Omental fat pad (tissue), 4 donors: ENCODE results near the gene TTC28. TPM values are rescaled to one million over a fixed set of nuclear protein-coding genes. Genes with fewer than 3 reads are reported as not detected.
"Not testable (repeated sequence)": the region's sequence is repeated elsewhere in the genome, so short reads cannot be mapped to it uniquely, and the experiment has no call there.

Experiments used
- ATAC-seq: fragments of 150-250 bp; one replicate; pipeline ENCODE4 v1.9.1; 2016; ENCODE audit warnings: mild to moderate bottlenecking, moderate library complexity; ENCODE audit not compliant: low FRiP score
- DNase-seq: peaks from one replicate; pipeline ENCODE4 v3.0.0-alpha.2; 2019; ENCODE audit warnings: low spot score
- total RNA-seq, 4 donors: library from RNA; depleted of rRNA; stranded (reverse); fragments of >200 nt; gene quantifications; one replicate each; pipeline ENCODE4 v1.1.0, GENCODE V29; 2016
- TF ChIP-seq, protein P1 (sequence below), 3 donors: fragments of 450-650 bp; IDR thresholded peaks; one replicate each; pipeline ENCODE4 v1.5.1; 2016 to 2017; ENCODE audit warnings: antibody characterized with exemption in 3 of 3, mild to moderate bottlenecking in 3 of 3, moderate library complexity in 2 of 3

Gene TTC28
- total RNA-seq, 4 donors from 2014 or later: 28.6 to 103 (median 50.6) TPM

DNA sequence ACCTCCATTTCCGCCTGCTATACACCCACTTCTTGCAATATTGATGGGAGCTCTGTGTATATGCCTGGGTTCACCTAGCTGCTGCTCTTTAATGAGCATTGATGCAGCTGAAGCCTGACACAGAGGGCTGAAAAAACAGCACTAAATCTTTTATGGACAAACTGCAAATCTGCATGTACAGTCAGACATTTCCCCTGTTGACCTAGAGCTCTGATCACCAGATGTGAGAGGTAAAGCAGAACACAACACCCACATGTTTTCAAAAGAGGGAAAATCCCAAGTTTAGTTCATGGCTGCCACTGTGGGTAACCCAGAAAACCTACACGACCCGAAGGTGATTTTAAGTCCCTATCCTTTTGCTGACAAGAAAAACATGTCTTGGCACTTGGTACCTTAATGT, 457.6 kb downstream of the TTC28 start:
- TF ChIP-seq, protein P1, sequence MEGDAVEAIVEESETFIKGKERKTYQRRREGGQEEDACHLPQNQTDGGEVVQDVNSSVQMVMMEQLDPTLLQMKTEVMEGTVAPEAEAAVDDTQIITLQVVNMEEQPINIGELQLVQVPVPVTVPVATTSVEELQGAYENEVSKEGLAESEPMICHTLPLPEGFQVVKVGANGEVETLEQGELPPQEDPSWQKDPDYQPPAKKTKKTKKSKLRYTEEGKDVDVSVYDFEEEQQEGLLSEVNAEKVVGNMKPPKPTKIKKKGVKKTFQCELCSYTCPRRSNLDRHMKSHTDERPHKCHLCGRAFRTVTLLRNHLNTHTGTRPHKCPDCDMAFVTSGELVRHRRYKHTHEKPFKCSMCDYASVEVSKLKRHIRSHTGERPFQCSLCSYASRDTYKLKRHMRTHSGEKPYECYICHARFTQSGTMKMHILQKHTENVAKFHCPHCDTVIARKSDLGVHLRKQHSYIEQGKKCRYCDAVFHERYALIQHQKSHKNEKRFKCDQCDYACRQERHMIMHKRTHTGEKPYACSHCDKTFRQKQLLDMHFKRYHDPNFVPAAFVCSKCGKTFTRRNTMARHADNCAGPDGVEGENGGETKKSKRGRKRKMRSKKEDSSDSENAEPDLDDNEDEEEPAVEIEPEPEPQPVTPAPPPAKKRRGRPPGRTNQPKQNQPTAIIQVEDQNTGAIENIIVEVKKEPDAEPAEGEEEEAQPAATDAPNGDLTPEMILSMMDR (IDR thresholded peaks at IDR 0.05): no peak
- DNase-seq (no peak), ATAC-seq (no peak)

DNA sequence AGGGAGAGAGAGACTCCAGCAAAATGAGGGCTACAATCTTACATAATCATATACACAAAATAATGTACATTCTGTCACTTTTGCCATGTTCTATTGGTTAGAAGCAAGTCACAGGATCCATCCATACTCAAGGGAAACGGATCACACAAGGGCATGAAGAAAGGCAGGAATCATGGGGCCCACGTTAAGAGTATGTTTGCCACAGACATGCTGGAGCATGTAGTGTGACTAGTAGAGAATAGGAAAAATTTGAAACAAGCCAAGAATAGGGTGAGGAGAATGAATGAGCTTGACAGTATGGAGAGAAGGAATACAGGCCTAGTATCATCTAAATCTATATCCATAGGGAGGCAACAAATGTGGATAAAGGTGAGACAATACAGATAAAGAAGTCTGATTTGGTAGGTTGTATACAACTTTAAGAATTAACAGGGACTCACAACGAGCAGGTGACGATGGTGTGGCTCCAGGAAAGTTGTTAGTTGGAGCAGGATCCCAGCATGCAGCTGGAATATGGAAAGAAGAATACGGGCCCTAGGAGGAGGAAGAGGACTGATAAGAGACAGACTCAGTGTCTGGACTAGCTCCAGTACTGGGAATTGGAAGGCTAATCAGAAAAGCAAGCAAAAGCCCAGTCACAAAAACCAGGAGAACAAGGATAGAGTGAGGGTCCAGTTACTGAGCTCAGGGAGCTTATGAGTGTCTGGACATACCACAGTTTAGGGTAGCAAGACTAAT, 458.8 kb downstream of the TTC28 start:
- TF ChIP-seq, protein P1 (IDR thresholded peaks at IDR 0.05): no peak
- DNase-seq: no peak
- no peak for ATAC-seq

DNA sequence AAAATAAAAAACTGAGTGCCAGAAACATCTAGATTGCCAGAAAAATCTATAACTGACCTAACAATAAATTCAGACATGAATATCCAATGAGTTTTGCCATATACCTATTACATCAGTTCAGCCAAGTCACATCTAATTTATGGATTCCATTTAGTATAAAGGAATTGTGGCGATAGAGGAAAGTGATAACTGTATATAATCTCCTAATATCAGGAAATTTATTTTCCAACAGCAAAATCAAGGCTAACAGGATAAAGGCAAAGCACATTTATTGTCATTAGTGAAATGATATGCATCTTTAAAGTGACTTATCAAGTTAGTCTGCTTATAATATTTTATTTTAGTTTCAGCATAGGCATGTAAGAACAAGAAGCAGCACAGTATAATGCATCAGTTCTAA, 462.4 kb downstream of the TTC28 start:
- ATAC-seq: no peak
- TF ChIP-seq, protein P1 (IDR thresholded peaks at IDR 0.05): no peak
- no peak for DNase-seq

DNA sequence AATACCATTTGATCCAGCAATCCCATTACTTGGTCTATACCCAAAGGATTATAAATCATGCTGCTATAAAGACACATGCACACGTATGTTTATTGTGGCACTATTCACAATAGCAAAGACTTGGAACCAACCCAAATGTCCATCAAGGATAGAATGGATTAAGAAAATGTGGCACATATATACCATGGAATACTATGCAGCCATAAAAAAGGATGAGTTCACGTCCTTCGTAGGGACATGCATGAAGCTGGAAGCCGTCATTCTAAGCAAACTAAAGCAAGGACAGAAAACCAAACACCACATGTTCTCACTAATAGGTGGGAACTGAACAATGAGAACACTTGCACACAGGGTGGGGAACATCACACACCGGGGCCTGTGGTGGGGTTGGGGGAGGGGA, 464.9 kb downstream of the TTC28 start:
- not testable (repeated sequence) for DNase-seq, ATAC-seq

DNA sequence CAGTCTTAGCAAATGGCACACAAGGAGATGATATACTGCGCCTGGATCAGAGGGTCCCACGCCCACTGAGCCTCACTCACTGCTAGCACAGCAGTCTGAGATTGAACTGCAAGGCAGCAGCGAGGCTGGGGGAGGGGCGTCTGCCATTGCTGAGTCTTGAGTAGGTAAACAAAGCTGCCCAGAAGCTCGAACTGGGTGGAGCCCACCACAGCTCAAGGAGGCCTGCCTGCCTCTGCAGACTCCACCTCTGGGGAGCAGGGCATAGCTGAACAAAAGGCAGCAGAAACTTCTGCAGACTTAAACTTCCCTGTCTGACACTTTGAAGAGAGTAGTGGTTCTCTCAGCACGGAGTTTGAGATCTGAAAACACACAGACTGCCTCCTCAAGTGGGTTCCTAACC, 470.2 kb downstream of the TTC28 start:
- not testable (repeated sequence) for DNase-seq, ATAC-seq

DNA sequence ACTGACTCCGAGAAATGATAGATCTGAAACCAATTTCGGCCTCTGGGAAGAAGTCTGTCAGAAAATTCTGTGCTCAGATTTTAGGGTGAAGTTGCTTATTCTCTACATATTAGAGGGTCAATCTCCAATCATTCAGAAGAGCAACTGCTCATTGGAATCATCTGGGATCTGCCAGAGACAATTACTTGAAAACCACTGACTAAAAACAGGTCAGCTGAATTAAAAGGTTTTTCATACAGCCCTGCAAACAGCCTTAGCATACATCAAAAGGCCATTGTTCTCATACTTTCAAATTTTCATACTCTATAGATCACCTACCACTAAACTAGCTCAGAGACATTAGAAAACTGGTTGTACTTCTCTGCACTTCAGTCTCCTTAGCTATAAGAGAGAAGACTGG, 470.9 kb downstream of the TTC28 start:
- ATAC-seq (no peak), DNase-seq (no peak)
- TF ChIP-seq, protein P1 (IDR thresholded peaks at IDR 0.05): no peak

DNA sequence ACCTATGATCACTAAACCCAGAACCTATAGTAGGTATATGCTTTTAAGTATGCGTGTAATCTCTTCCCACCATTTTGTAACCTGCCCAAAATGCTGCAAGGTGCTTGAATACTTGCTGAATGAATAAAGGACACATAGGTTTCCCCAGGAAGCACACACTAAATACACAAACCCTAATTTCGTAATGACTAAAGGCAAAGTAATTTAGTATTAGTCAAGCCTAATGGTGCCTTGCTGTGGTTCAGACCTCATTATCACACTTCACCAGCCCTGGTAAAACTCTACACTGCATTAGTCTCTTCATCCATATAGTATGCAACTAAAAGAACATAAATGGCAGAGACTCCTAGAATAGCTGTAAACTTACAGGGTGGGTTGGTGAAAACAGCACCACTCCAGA, 471.6 kb downstream of the TTC28 start:
- TF ChIP-seq, protein P1 (IDR thresholded peaks at IDR 0.05): no peak
- ATAC-seq (no peak), DNase-seq (no peak)

DNA sequence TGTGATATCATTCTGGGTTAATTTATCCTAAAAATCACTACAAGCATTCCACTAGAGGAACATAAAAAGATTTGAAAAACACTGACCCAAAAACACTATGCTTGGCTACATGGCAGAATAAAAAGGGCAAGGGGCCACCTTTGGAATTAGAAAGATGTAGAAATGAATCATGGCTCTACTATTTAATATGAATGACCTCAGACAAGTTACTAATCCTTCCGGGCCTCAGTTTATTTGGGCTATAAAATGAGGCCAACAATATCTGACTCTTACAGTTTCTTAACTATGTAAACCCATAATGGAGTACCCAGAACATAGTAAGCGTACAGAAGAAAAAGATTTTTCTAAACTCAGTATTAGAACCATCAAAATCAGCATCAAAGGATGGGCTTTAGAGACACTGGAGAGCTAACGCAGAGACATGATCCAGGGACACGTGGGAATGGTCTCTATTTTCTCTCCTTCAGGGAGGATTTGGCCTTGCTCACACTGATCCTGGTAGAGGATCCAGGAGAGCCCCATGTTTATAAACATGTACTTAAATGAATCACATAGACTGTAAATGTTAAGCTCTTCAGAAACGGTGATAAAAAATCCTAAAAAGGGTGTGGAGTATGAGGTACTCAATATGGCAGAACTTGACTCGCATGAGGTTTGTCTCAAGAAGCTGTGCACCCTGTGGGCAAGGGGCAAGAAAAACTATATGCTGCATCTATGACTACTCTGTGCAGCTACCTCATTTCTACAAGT, 472.2 kb downstream of the TTC28 start:
- no peak for ATAC-seq
- no peak for DNase-seq
- TF ChIP-seq, protein P1 (IDR thresholded peaks at IDR 0.05): no peak
